Left lung (tissue), 10 donors: ENCODE results near the gene CNTFR. TPM values are rescaled to one million over a fixed set of nuclear protein-coding genes. Genes with fewer than 3 reads are reported as not detected.

Experiments used
- ATAC-seq: fragments of 200-7000 bp; cut with Tn5 transposase; one replicate; pipeline ENCODE4 v1.9.1; 2020; ENCODE audit warnings: moderate library complexity
- DNase-seq, 4 donors: peaks; one replicate each; pipeline ENCODE4 v3.0.0-alpha.2; 2013 to 2020
- H3K27ac ChIP-seq, 2 donors: fragments of 200-600 bp; sonication (generic) in 1 of 2; one replicate each; pipeline versions ENCODE4 v1.5.0 to v1.8.0; 2020 to 2021
- H3K27me3 ChIP-seq, 2 donors: fragments of 200-600 bp; sonication (generic) in 1 of 2; one replicate each; pipeline versions ENCODE4 v1.5.0 to v1.8.0; 2020 to 2021
- H3K36me3 ChIP-seq, 2 donors: fragments of 200-600 bp; sonication (generic) in 1 of 2; one replicate each; pipeline versions ENCODE4 v1.5.0 to v1.8.0; 2020 to 2021
- H3K4me1 ChIP-seq, 2 donors: fragments of 200-600 bp; one replicate each; pipeline ENCODE4 v1.8.0; 2021
- H3K4me3 ChIP-seq, 2 donors: fragments of 200-600 bp; sonication (generic) in 1 of 2; one replicate each; pipeline versions ENCODE4 v1.5.0 to v1.8.0; 2020 to 2021; ENCODE audit warnings: mild to moderate bottlenecking in 1 of 2
- H3K9me3 ChIP-seq, 2 donors: fragments of 200-600 bp; sonication (generic) in 1 of 2; one replicate each; pipeline versions ENCODE4 v1.5.0 to v1.8.0; 2020 to 2021
- CTCF ChIP-seq, 2 donors: fragments of 200-600 bp; sonication (generic) in 1 of 2; IDR thresholded peaks; one replicate each; pipeline versions ENCODE4 v1.5.0 to v1.8.0; 2021; ENCODE audit warnings: antibody characterized with exemption in 2 of 2
- intact Hi-C, 2 donors: fragments of 100-400 bp; cut with DNase I; formaldehyde crosslinking; loops; one replicate each; pipeline versions ENCODE4 v1.11.2 to v1.14.2; 2022
- polyA plus RNA-seq, 6 donors: library from polyadenylated mRNA; unstranded; fragments of 120-200 nt; gene quantifications; one replicate each; pipeline ENCODE4 v1.2.1, GENCODE V29; 2013; ENCODE audit not compliant: insufficient read length in 6 of 6
- total RNA-seq, 2 donors: library from RNA; stranded (reverse); fragmentation: NEBNext Ultra II Directional; extraction: Animal tissue kit (Norgen Biotek cat#: 25700); gene quantifications; one replicate each; pipeline ENCODE4 v1.2.1, GENCODE V29; 2021
- donor health status: DM: no; HTN: yes; CAD: no.
- donor health status: DM: no; HTN: no; CAD: no.

CNTFR gene
- total and polyA plus RNA-seq, 8 donors, result 0.90 to 35.6 (median 26.9) TPM

GRCh38 chr9:34615132-34615531 is 25.6 kb upstream of the CNTFR start:
- no peak for ATAC-seq
- intact Hi-C loops, result no loop called here

GRCh38 chr9:34612788-34613390 is 23.4 kb upstream of the CNTFR start:
- H3K9me3 ChIP-seq, result no peaks in the 10 kb centered on the region
- H3K4me3 ChIP-seq, result peak overlapping the region; percentile 44 to 71
- peak; percentile 70 to 88 (median 82) for DNase-seq
- peaks cover 0 to 18% of the 10 kb centered on the region in 2 donors for H3K4me1 ChIP-seq
- peak; percentile 84 to 90 for TF ChIP-seq CTCF (IDR thresholded peaks at IDR 0.05)
- H3K27ac ChIP-seq, result peak overlapping the region; percentile 68 to 76
- peak; percentile 87 for ATAC-seq
- H3K36me3 ChIP-seq, result peaks cover 0 to 39% of the 10 kb centered on the region in 2 donors
- intact Hi-C loops, result no loop called here
- H3K27me3 ChIP-seq, result no peaks in the 10 kb centered on the region

More at GRCh38 chr9:34615132-34615531, 25.6 kb upstream of the CNTFR start:
- H3K9me3 ChIP-seq, result no peaks in the 10 kb centered on the region
- no peak for TF ChIP-seq CTCF (IDR thresholded peaks at IDR 0.05)
- DNase-seq, result no peak
- H3K27me3 ChIP-seq, result no peaks in the 10 kb centered on the region
- peaks cover 5 to 30% of the 10 kb centered on the region in 2 donors for H3K4me1 ChIP-seq
- H3K36me3 ChIP-seq, result peaks cover 0 to 45% of the 10 kb centered on the region in 2 donors
- no peak overlapping the region for H3K4me3 ChIP-seq
- H3K27ac ChIP-seq, result no peak overlapping the region

GRCh38 chr9:34611811-34612787 is 22.6 kb upstream of the CNTFR start, which contains the start of gene RPP25L:
TSS of gene RPP25L (minus strand) at chr9:34612097. CDS start at chr9:34611296, 801 bp downstream.
- DNase-seq (peak; percentile 89 to 99 (median 92)), ATAC-seq (peak; percentile 99)
- H3K27ac ChIP-seq, result peak within 1 kb of the TSS; percentile 68 to 76
- peak within 1 kb of the TSS; percentile 44 to 71 for H3K4me3 ChIP-seq
- H3K9me3 ChIP-seq, result no peaks in the 10 kb centered on the region
- TF ChIP-seq CTCF (IDR thresholded peaks at IDR 0.05), result no peak
- peaks cover 0 to 31% of the 10 kb centered on the region in 2 donors for H3K36me3 ChIP-seq
- H3K27me3 ChIP-seq, result no peaks in the 10 kb centered on the region
- H3K4me1 ChIP-seq, result peaks cover 0 to 18% of the 10 kb centered on the region in 2 donors
- intact Hi-C loops, result no loop called here

- peak overlapping the region; percentile 68 to 76 for H3K27ac ChIP-seq
- peaks cover 0 to 18% of the 10 kb centered on the region in 2 donors for H3K4me1 ChIP-seq
- peak; percentile 5 for ATAC-seq
- H3K27me3 ChIP-seq, result no peaks in the 10 kb centered on the region
- no peak for TF ChIP-seq CTCF (IDR thresholded peaks at IDR 0.05)
- no peaks in the 10 kb centered on the region for H3K9me3 ChIP-seq
- H3K4me3 ChIP-seq, result peak overlapping the region; percentile 44 to 71
- H3K36me3 ChIP-seq, result peaks cover 0 to 23% of the 10 kb centered on the region in 2 donors
- no peak for DNase-seq
- intact Hi-C loops, result no loop called here
Measured at GRCh38 chr9:34611251-34611810, 21.8 kb upstream of the CNTFR start.
